Esophagus squamous epithelium (tissue), 5 donors: ENCODE results near the gene GANAB. TPM values are rescaled to one million over a fixed set of nuclear protein-coding genes. Genes with fewer than 3 reads are reported as not detected.
A peak's percentile ranks its signal among the peaks of the same experiment; 100 is the strongest.

Experiments used
- DNase-seq: peaks from one replicate; lab custom pipeline; 2025; lab: John Stamatoyannopoulos, UW
- H3K27ac ChIP-seq, 4 donors: fragments of 200-600 bp; sonication (generic); one replicate each; pipeline ENCODE4 v1.5.1; 2016 to 2019; ENCODE audit warnings: mild to moderate bottlenecking in 1 of 4
- H3K27me3 ChIP-seq, 4 donors: fragments of 200-600 bp; sonication (generic); 1 replicate in 3 of 4; 2 replicates in 1 of 4; pipeline versions ENCODE4 v1.5.1 to v1.6.0; 2017 to 2021; ENCODE audit warnings: antibody characterized with exemption in 1 of 4
- H3K36me3 ChIP-seq, 3 donors: fragments of 200-600 bp; sonication (generic); one replicate each; pipeline ENCODE4 v1.5.1; 2016 to 2019
- H3K4me1 ChIP-seq, 3 donors: fragments of 200-600 bp; sonication (generic); one replicate each; pipeline ENCODE4 v1.5.1; 2017 to 2019
- H3K4me3 ChIP-seq, 4 donors: fragments of 200-600 bp; sonication (generic); 1 replicate in 3 of 4; 2 replicates in 1 of 4; pipeline ENCODE4 v1.5.1; 2016 to 2019; ENCODE audit warnings: mild to moderate bottlenecking in 2 of 4, moderate library complexity in 1 of 4
- H3K9me3 ChIP-seq, 3 donors: fragments of 200-600 bp; sonication (generic); one replicate each; pipeline ENCODE4 v1.5.1; 2016 to 2019
- CTCF ChIP-seq, 6 experiments: fragments of 450-650 bp in 4 of 6; fragments of 200-600 bp in 2 of 6; sonication (generic) in 2 of 6; IDR thresholded peaks; one replicate each; pipeline ENCODE4 v1.5.1; 2016 to 2019; ENCODE audit warnings: antibody characterized with exemption in 6 of 6, mild to moderate bottlenecking in 4 of 6, moderate library complexity in 4 of 6
- POLR2A ChIP-seq, 4 donors: fragments of 450-650 bp; IDR thresholded peaks; one replicate each; pipeline ENCODE4 v1.6.1; 2017; ENCODE audit warnings: antibody characterized with exemption in 4 of 4, mild to moderate bottlenecking in 4 of 4, moderate library complexity in 3 of 4
- WGBS, 2 donors: methylation state at CpG; one replicate each; pipeline ENCODE4 v1.1.5; 2018; 5-methylcytosine and 5-hydroxymethylcytosine counted together
- intact Hi-C: fragments of 100-400 bp; cut with DNase I; formaldehyde crosslinking; loops from one replicate; pipeline ENCODE4 v1.15.0; 2022
- total RNA-seq, 4 donors: library from RNA; depleted of rRNA; stranded (reverse); fragments of >200 nt; gene quantifications; one replicate each; pipeline ENCODE4 v1.1.0, GENCODE V29; 2016
- donor health status: DM: yes; HTN: yes; CAD: no.

GANAB gene
- total RNA-seq, 4 donors from 2014 or later, result 90.8 to 97.2 (median 95.0) TPM

GRCh38 chr11:62610814-62611704 lies 35.4 kb downstream of the GANAB start:
- WGBS, 2 donors, result 53 to 74% methylated on average over 17 to 21 of the region's 28 CpGs
- TF ChIP-seq CTCF (IDR thresholded peaks at IDR 0.05) (no peak), POLR2A (IDR thresholded peaks at IDR 0.05) (no peak)
- Histone ChIP-seq H3K4me3 (peak overlapping the region; percentile 64 to 80 (median 75)), H3K27me3 (no peaks in the 10 kb centered on the region), H3K36me3 (peaks cover 0 to 69% (median 5%) of the 10 kb centered on the region in 3 donors), H3K9me3 (no peaks in the 10 kb centered on the region), H3K4me1 (peaks cover 18 to 66% (median 35%) of the 10 kb centered on the region in 3 donors), H3K27ac (peak overlapping the region; percentile 92 to 98 (median 94))
- DNase-seq, result no peak
- intact Hi-C loops, result no loop called here

- Histone ChIP-seq H3K9me3 (no peaks in the 10 kb centered on the region), H3K4me3 (no peak overlapping the region), H3K4me1 (peaks cover 18 to 73% (median 35%) of the 10 kb centered on the region in 3 donors), H3K27ac (no peak overlapping the region), H3K27me3 (no peaks in the 10 kb centered on the region), H3K36me3 (peaks cover 2 to 69% (median 7%) of the 10 kb centered on the region in 3 donors)
- WGBS, 2 donors, result 83 to 87% methylated on average over 3 of the region's 6 CpGs
- TF ChIP-seq CTCF (IDR thresholded peaks at IDR 0.05) (no peak), POLR2A (IDR thresholded peaks at IDR 0.05) (no peak)
- intact Hi-C loops, result no loop called here
- DNase-seq, result no peak
Observed at GRCh38 chr11:62610403-62610802, 36.0 kb downstream of the GANAB start.

- no peak for TF ChIP-seq CTCF (IDR thresholded peaks at IDR 0.05)
- no peak for TF ChIP-seq POLR2A (IDR thresholded peaks at IDR 0.05)
- 83 to 95% methylated on average over 5 to 6 of the region's 12 CpGs for WGBS, 2 donors
- intact Hi-C loops, result no loop called here
- Histone ChIP-seq H3K27ac (no peak overlapping the region), H3K4me3 (no peak overlapping the region), H3K9me3 (no peaks in the 10 kb centered on the region), H3K27me3 (no peaks in the 10 kb centered on the region), H3K4me1 (peaks cover 18 to 76% (median 27%) of the 10 kb centered on the region in 3 donors), H3K36me3 (peaks cover 4 to 74% (median 10%) of the 10 kb centered on the region in 3 donors)
- no peak for DNase-seq
Observed at GRCh38 chr11:62608776-62609175, 37.6 kb downstream of the GANAB start.

GRCh38 chr11:62607714-62608113 lies 38.7 kb downstream of the GANAB start:
- no peaks in the 10 kb centered on the region for H3K9me3 ChIP-seq
- WGBS, 2 donors, result 56 to 68% methylated on average over 4 of the region's 4 CpGs
- H3K27ac ChIP-seq, result peak overlapping the region in 2 of 4 donors; percentile 24 to 35
- H3K4me1 ChIP-seq, result peaks cover 18 to 76% (median 28%) of the 10 kb centered on the region in 3 donors
- H3K27me3 ChIP-seq, result no peaks in the 10 kb centered on the region
- DNase-seq, result no peak
- H3K36me3 ChIP-seq, result peaks cover 4 to 78% (median 10%) of the 10 kb centered on the region in 3 donors
- TF ChIP-seq CTCF (IDR thresholded peaks at IDR 0.05) (no peak), POLR2A (IDR thresholded peaks at IDR 0.05) (no peak)
- no peak overlapping the region for H3K4me3 ChIP-seq
- intact Hi-C loops, result no loop called here

- Histone ChIP-seq H3K9me3 (no peaks in the 10 kb centered on the region), H3K27me3 (no peaks in the 10 kb centered on the region), H3K27ac (no peak overlapping the region), H3K36me3 (peaks cover 4 to 75% (median 10%) of the 10 kb centered on the region in 3 donors), H3K4me3 (no peak overlapping the region), H3K4me1 (peaks cover 12 to 71% (median 22%) of the 10 kb centered on the region in 3 donors)
- 92 to 94% methylated on average over 2 to 7 of the region's 15 CpGs for WGBS, 2 donors
- intact Hi-C loops, result no loop called here
- no peak for TF ChIP-seq POLR2A (IDR thresholded peaks at IDR 0.05)
- TF ChIP-seq CTCF (IDR thresholded peaks at IDR 0.05), result no peak
- no peak for DNase-seq
Observed at GRCh38 chr11:62605902-62606301, 40.5 kb downstream of the GANAB start.
